DOHH2 (cell line): ENCODE data around the gene CKS1B.

Source experiments
- H3F3A ChIP-seq: fragments of 200-600 bp; sonication (generic), shearing (Covaris generic); 2 replicates; pipeline ENCODE4 v1.6.0; 2016; ENCODE audit warnings: antibody characterized with exemption, mild to moderate bottlenecking; ENCODE audit not compliant: control insufficient read depth, insufficient read depth
- H3K27ac ChIP-seq: fragments of 200-600 bp; sonication (generic); 2 replicates; pipeline ENCODE4 v1.5.1; 2014; ENCODE audit warnings: low read depth, mild to moderate bottlenecking, low read length, moderate library complexity
- H3K27me3 ChIP-seq: fragments of 200-600 bp; sonication (generic); 2 replicates; pipeline ENCODE4 v1.6.1; 2014; ENCODE audit warnings: mild to moderate bottlenecking, low read length, mixed read lengths; ENCODE audit not compliant: control insufficient read depth
- H3K36me3 ChIP-seq: fragments of 200-600 bp; sonication (generic); 2 replicates; pipeline ENCODE4 v1.6.1; 2014; ENCODE audit warnings: mild to moderate bottlenecking, low read length, moderate library complexity, mixed read lengths; ENCODE audit not compliant: control insufficient read depth
- H3K4me1 ChIP-seq: fragments of 200-600 bp; sonication (generic); 2 replicates; pipeline ENCODE4 v1.6.1; 2014; ENCODE audit warnings: mild to moderate bottlenecking, low read length, mixed read lengths; ENCODE audit not compliant: control insufficient read depth
- H3K4me2 ChIP-seq: fragments of 200-600 bp; sonication (generic); 2 replicates; pipeline ENCODE4 v1.6.0; 2014; ENCODE audit warnings: mild to moderate bottlenecking, low read length, moderate library complexity
- H3K4me3 ChIP-seq: fragments of 200-600 bp; sonication (generic); 2 replicates; pipeline ENCODE4 v1.5.1; 2014; ENCODE audit warnings: mild to moderate bottlenecking, low read length, mixed read lengths
- H3K79me2 ChIP-seq: fragments of 200-600 bp; sonication (generic); 2 replicates; pipeline ENCODE4 v1.6.1; 2014; ENCODE audit warnings: mild to moderate bottlenecking, low read length, mixed read lengths; ENCODE audit not compliant: control insufficient read depth
- H3K9me2 ChIP-seq: fragments of 200-600 bp; sonication (generic); replicated peaks from 2 replicates; pipeline ENCODE4 v1.6.1; 2014; ENCODE audit warnings: mild to moderate bottlenecking, low read length, mixed read lengths; ENCODE audit not compliant: control insufficient read depth
- H3K9me3 ChIP-seq: fragments of 200-600 bp; sonication (generic); 2 replicates; pipeline ENCODE4 v1.6.1; 2014; ENCODE audit warnings: antibody characterized with exemption, low read length, mixed read lengths; ENCODE audit not compliant: control insufficient read depth, insufficient read depth
- H4K20me1 ChIP-seq: fragments of 200-600 bp; sonication (generic); 2 replicates; pipeline ENCODE4 v1.6.0; 2014; ENCODE audit warnings: low read depth, mild to moderate bottlenecking, antibody characterized with exemption, low read length, moderate library complexity; ENCODE audit not compliant: control insufficient read depth, insufficient read depth
- EZH2phosphoT487 ChIP-seq: fragments of 200-600 bp; sonication (generic); IDR thresholded peaks from 2 replicates; pipeline ENCODE4 v1.6.1; 2017; ENCODE audit warnings: borderline replicate concordance, mild to moderate bottlenecking, antibody characterized with exemption, low read length, moderate library complexity, mixed read lengths
- TF ChIP-seq, protein P1 (sequence below): fragments of 200-600 bp; sonication (generic); IDR thresholded peaks from one replicate; pipeline ENCODE4 v1.5.1; 2014; ENCODE audit warnings: antibody characterized with exemption, mild to moderate bottlenecking, low read depth, low read length; ENCODE audit not compliant: poor library complexity, severe bottlenecking

The CKS1B gene

DNA sequence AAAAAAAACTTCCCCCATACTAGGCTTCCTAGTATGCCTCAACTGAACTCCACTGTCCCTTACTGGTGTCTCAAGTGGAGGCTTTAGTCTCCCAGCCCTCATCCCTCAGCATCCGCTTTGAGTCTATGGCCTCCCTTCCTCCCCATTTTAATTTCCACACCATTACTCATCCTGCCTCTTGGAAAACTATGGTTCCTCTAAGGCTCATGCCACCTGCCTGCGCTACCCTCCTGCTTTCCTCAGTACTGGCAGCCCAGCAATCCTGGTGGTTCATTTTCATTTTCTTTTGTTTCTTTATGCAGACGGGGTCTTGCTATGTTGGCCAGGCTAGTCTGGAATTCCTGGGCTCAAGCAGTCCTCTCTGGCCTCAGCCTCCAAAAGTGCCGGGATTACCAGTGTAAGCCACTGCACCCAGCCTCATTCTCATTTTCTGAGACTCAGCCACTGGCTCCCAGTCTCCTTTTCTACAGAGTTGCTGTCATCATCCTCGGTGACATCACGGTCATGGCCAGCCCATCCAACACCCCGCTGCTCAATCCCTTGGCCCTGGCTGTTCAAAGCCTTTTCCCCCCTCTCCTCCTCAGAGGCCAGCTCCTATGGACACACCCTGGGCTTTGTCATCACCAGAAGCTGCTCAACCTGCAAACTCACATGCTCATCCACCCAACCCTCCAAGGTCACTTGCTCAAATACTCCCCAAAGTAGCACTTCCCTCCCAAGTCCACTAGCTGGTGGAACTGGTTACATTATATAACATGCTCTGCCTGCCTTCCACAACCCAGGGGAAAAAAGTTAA, 35.7 kb upstream of the CKS1B start:
- TF ChIP-seq, protein P1, sequence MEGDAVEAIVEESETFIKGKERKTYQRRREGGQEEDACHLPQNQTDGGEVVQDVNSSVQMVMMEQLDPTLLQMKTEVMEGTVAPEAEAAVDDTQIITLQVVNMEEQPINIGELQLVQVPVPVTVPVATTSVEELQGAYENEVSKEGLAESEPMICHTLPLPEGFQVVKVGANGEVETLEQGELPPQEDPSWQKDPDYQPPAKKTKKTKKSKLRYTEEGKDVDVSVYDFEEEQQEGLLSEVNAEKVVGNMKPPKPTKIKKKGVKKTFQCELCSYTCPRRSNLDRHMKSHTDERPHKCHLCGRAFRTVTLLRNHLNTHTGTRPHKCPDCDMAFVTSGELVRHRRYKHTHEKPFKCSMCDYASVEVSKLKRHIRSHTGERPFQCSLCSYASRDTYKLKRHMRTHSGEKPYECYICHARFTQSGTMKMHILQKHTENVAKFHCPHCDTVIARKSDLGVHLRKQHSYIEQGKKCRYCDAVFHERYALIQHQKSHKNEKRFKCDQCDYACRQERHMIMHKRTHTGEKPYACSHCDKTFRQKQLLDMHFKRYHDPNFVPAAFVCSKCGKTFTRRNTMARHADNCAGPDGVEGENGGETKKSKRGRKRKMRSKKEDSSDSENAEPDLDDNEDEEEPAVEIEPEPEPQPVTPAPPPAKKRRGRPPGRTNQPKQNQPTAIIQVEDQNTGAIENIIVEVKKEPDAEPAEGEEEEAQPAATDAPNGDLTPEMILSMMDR, result no peak
- TF ChIP-seq EZH2phosphoT487, result no peak

DNA sequence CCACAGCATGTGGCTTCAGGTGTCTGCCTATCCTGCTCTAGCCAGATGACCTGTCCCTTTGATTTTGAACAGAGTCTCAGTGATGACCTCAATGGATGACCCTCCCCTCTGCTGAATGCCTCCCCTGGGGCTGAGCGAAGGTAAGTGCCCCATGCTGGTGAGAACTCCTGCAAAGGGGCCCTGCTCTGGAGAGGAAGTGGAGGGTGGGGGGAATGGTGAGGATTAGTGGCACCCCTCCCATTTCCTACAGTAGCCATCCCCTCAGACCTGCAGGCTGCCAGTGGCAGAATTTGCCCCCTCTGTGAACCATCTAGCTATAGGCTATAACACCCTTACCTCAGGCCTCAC, 34.3 kb upstream of the CKS1B start:
- peak overlapping the region; percentile 86 for H3K4me2 ChIP-seq

More for the DNA sequence above, 35.7 kb upstream of the CKS1B start:
- Histone ChIP-seq H3K9me2 (no peaks in the 10 kb centered on the region), H3K4me2 (peak overlapping the region; percentile 86), H3K9me3 (no peaks in the 10 kb centered on the region), H3K79me2 (peaks cover 80% of the 10 kb centered on the region), H3K27me3 (no peaks in the 10 kb centered on the region), H4K20me1 (no peaks in the 10 kb centered on the region), H3K27ac (peak overlapping the region; percentile 97), H3F3A (peaks cover 31% of the 10 kb centered on the region), H3K4me1 (peaks cover 79% of the 10 kb centered on the region), H3K4me3 (peak overlapping the region; percentile 89), H3K36me3 (peaks cover 14% of the 10 kb centered on the region)

DNA sequence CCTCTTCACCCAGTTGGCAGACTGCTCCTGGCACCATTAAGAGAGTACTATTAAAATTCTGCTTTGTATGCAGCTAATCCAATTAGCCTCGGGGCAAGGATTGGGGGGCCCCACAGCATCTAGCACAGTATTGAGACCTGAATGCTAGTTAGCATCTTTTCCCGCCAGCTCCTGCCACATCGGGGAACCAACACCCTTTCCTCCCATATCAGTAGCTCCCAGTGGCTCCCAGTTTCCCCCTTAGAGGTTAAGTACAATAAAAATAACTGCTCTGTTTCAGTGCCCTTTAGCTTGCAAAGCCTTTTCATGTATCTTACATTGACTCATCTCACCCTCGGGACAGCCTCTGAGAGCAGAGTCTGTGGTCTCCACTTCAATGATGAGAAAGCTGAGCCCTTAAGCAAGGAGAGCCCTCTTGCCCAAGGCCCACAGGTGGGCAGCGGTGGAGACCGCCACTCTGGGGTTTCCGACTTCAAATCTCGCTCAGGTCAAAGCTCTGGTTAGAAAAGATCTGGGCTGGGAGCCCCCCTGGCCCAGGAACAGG, 33.8 kb upstream of the CKS1B start:
- H3K9me2 ChIP-seq, result no peaks in the 10 kb centered on the region
- H3K79me2 ChIP-seq, result peaks cover 63% of the 10 kb centered on the region
- H3K4me1 ChIP-seq, result peaks cover 90% of the 10 kb centered on the region
- no peaks in the 10 kb centered on the region for H3K27me3 ChIP-seq
- peak overlapping the region; percentile 94 for H3K27ac ChIP-seq
- peak overlapping the region; percentile 86 for H3K4me2 ChIP-seq
- peaks cover 37% of the 10 kb centered on the region for H3F3A ChIP-seq
- no peaks in the 10 kb centered on the region for H3K9me3 ChIP-seq
- no peaks in the 10 kb centered on the region for H4K20me1 ChIP-seq
- TF ChIP-seq EZH2phosphoT487, result no peak
- TF ChIP-seq, protein P1, result no peak
- H3K4me3 ChIP-seq, result peak overlapping the region; percentile 83
- peaks cover 27% of the 10 kb centered on the region for H3K36me3 ChIP-seq

More for the DNA sequence above, 34.3 kb upstream of the CKS1B start:
- TF ChIP-seq, protein P1, result no peak
- TF ChIP-seq EZH2phosphoT487, result no peak
- Histone ChIP-seq H3K4me3 (peak overlapping the region; percentile 83), H3K4me1 (peaks cover 90% of the 10 kb centered on the region), H3K79me2 (peaks cover 68% of the 10 kb centered on the region), H3K27ac (peak overlapping the region; percentile 94), H3K27me3 (no peaks in the 10 kb centered on the region), H3F3A (peaks cover 37% of the 10 kb centered on the region), H4K20me1 (no peaks in the 10 kb centered on the region), H3K9me3 (no peaks in the 10 kb centered on the region), H3K36me3 (peaks cover 23% of the 10 kb centered on the region), H3K9me2 (no peaks in the 10 kb centered on the region)
